ENCODE results near the gene ACTL7A.
"Not testable (repeated sequence)": the region's sequence is repeated elsewhere in the genome, so short reads cannot be mapped to it uniquely, and the experiment has no call there.

Gene ACTL7A

GRCh38 chr9:108877524-108877923 lies 15.5 kb downstream of the ACTL7A start:
- DNase-seq (ENCODE audit: low read depth in 2 of 2, low spot score in 1 of 2): no peak

GRCh38 chr9:108880738-108881316 lies 18.8 kb downstream of the ACTL7A start:
- DNase-seq (ENCODE audit: low read depth in 2 of 2, low spot score in 1 of 2): no peak

GRCh38 chr9:108882052-108882888 lies 20.2 kb downstream of the ACTL7A start:
- no peak for DNase-seq (ENCODE audit: low read depth in 2 of 2, low spot score in 1 of 2)

- DNase-seq (ENCODE audit: low read depth in 2 of 2, low spot score in 1 of 2): no peak
Observed at GRCh38 chr9:108883085-108883484, 21.0 kb downstream of the ACTL7A start.

- DNase-seq (ENCODE audit: low read depth in 2 of 2, low spot score in 1 of 2): no peak
Observed at GRCh38 chr9:108884701-108885100, 22.6 kb downstream of the ACTL7A start.

GRCh38 chr9:108885643-108886348 lies 23.7 kb downstream of the ACTL7A start:
- DNase-seq (ENCODE audit: low read depth in 2 of 2, low spot score in 1 of 2): no peak

GRCh38 chr9:108886594-108887271 lies 24.7 kb downstream of the ACTL7A start:
- DNase-seq (ENCODE audit: low read depth in 2 of 2, low spot score in 1 of 2): not testable (repeated sequence)

- DNase-seq (ENCODE audit: low read depth in 2 of 2, low spot score in 1 of 2): no peak
Observed at GRCh38 chr9:108889649-108890067, 27.6 kb downstream of the ACTL7A start.

GRCh38 chr9:108894225-108894997 lies 32.3 kb downstream of the ACTL7A start:
- no peak for DNase-seq (ENCODE audit: low read depth in 2 of 2, low spot score in 1 of 2)

- no peak for DNase-seq (ENCODE audit: low read depth in 2 of 2, low spot score in 1 of 2)
Observed at GRCh38 chr9:108897324-108898096, 35.4 kb downstream of the ACTL7A start.

GRCh38 chr9:108899023-108899695 lies 37.1 kb downstream of the ACTL7A start:
- not testable (repeated sequence) for DNase-seq (ENCODE audit: low read depth in 2 of 2, low spot score in 1 of 2)

- no peak for DNase-seq (ENCODE audit: low read depth in 2 of 2, low spot score in 1 of 2)
Observed at GRCh38 chr9:108900176-108900575, 38.1 kb downstream of the ACTL7A start.

- DNase-seq (ENCODE audit: low read depth in 2 of 2, low spot score in 1 of 2): no peak
Observed at GRCh38 chr9:108903420-108904103, 41.5 kb downstream of the ACTL7A start.

GRCh38 chr9:108904161-108904560 lies 42.1 kb downstream of the ACTL7A start:
- no peak for DNase-seq (ENCODE audit: low read depth in 2 of 2, low spot score in 1 of 2)

- DNase-seq (ENCODE audit: low read depth in 2 of 2, low spot score in 1 of 2): no peak
Observed at GRCh38 chr9:108905494-108905893, 43.4 kb downstream of the ACTL7A start.

- no peak for DNase-seq (ENCODE audit: low read depth in 2 of 2, low spot score in 1 of 2)
Observed at GRCh38 chr9:108910402-108910801, 48.3 kb downstream of the ACTL7A start.

GRCh38 chr9:108910914-108911313 lies 48.8 kb downstream of the ACTL7A start:
- no peak for DNase-seq (ENCODE audit: low read depth in 2 of 2, low spot score in 1 of 2)

GRCh38 chr9:108911820-108912219 lies 49.8 kb downstream of the ACTL7A start:
- DNase-seq (ENCODE audit: low read depth in 2 of 2, low spot score in 1 of 2): no peak
